DOHH2 (cell line): ENCODE results near the gene FNBP1L.

ENCODE experiments used
- CTCF ChIP-seq: fragments of 200-600 bp; sonication (generic); IDR thresholded peaks from one replicate; pipeline ENCODE4 v1.5.1; 2014; ENCODE audit warnings: antibody characterized with exemption, mild to moderate bottlenecking, low read depth, low read length; ENCODE audit not compliant: poor library complexity, severe bottlenecking
- EZH2phosphoT487 ChIP-seq: fragments of 200-600 bp; sonication (generic); IDR thresholded peaks from 2 replicates; pipeline ENCODE4 v1.6.1; 2017; ENCODE audit warnings: borderline replicate concordance, mild to moderate bottlenecking, antibody characterized with exemption, low read length, moderate library complexity, mixed read lengths

- TF ChIP-seq CTCF (no peak), EZH2phosphoT487 (no peak)
Observed at GRCh38 chr1:93596329-93597089, 148.6 kb downstream of the FNBP1L start.
